Measurements from ENCODE around the gene PLK3. TPM values are rescaled to one million over a fixed set of nuclear protein-coding genes. Genes with fewer than 3 reads are reported as not detected.
"Not testable (repeated sequence)": the region's sequence is repeated elsewhere in the genome, so short reads cannot be mapped to it uniquely, and the experiment has no call there.

PLK3 gene
- total and polyA plus RNA-seq, 2 experiments from 2014 or later: 8.7 to 15.1 TPM

- Histone ChIP-seq H4K20me1 (replicated peaks; ENCODE audit: insufficient read depth) (no peaks in the 10 kb centered on the region), H3F3A (replicated peaks; ENCODE audit: low read depth) (no peaks in the 10 kb centered on the region), H2AFZ (no peak overlapping the region), H3K27ac (ENCODE audit: low read depth) (no peak overlapping the region), H3K4me2 (no peak overlapping the region), H3K36me3 (ENCODE audit: insufficient read depth) (no peaks in the 10 kb centered on the region), H3K4me3 (no peak overlapping the region), H3K4me1 (ENCODE audit: insufficient read depth) (no peaks in the 10 kb centered on the region; the same call in 1 of the 2 replicates), H3K27me3 (ENCODE audit: insufficient read depth) (no peaks in the 10 kb centered on the region), H3K79me2 (replicated peaks; ENCODE audit: insufficient read depth) (no peaks in the 10 kb centered on the region), H3K9me2 (ENCODE audit: insufficient read depth) (no peaks in the 10 kb centered on the region)
- Mint-ChIP-seq H3K27ac (no peak overlapping the region), H3K27me3 (ENCODE audit: insufficient read depth, low read depth, poor library complexity) (peaks cover 3% of the 10 kb centered on the region), H3K4me1 (peaks cover 12% of the 10 kb centered on the region; the same call in 2 of the 3 replicates), H3K9me3 (no peaks in the 10 kb centered on the region), H3K4me3 (no peak overlapping the region), H3K36me3 (ENCODE audit: low read depth) (no peaks in the 10 kb centered on the region)
- ATAC-seq (peak; percentile 84), DNase-seq (ENCODE audit: low spot score) (peak; percentile 95)
- no peak for TF ChIP-seq ETS1 (IDR thresholded peaks at IDR 0.05)
- TF ChIP-seq CTCF (conservative IDR thresholded peaks at IDR 0.05; ENCODE audit: low read depth in 2 of 2): peak; percentile 93 to 95
Observed at GRCh38 chr1:44835738-44836675, 35.8 kb downstream of the PLK3 start.

- H3K36me3 ChIP-seq (ENCODE audit: insufficient read depth); DNase-seq (ENCODE audit: low spot score); H3K4me3 Mint-ChIP-seq; H4K20me1 ChIP-seq (replicated peaks; ENCODE audit: insufficient read depth); H3K36me3 Mint-ChIP-seq (ENCODE audit: low read depth); H2AFZ ChIP-seq; H3K4me1 Mint-ChIP-seq; H3K9me3 Mint-ChIP-seq; H3F3A ChIP-seq (replicated peaks; ENCODE audit: low read depth); H3K27ac Mint-ChIP-seq; H3K4me1 ChIP-seq (ENCODE audit: insufficient read depth); H3K79me2 ChIP-seq (replicated peaks; ENCODE audit: insufficient read depth); H3K4me3 ChIP-seq; H3K4me2 ChIP-seq; H3K27ac ChIP-seq (ENCODE audit: low read depth); ATAC-seq; H3K9me2 ChIP-seq (ENCODE audit: insufficient read depth): not testable (repeated sequence)
- H3K27me3 Mint-ChIP-seq (ENCODE audit: insufficient read depth, low read depth, poor library complexity): peaks cover 14% of the 10 kb centered on the region
- H3K27me3 ChIP-seq (ENCODE audit: insufficient read depth): peaks cover 11% of the 10 kb centered on the region; the same call in 1 of the 2 replicates
Observed at GRCh38 chr1:44838294-44838693, 38.1 kb downstream of the PLK3 start.

GRCh38 chr1:44839576-44839975 is 39.4 kb downstream of the PLK3 start:
- Histone ChIP-seq H3K27ac (ENCODE audit: low read depth) (no peak overlapping the region), H4K20me1 (replicated peaks; ENCODE audit: insufficient read depth) (no peaks in the 10 kb centered on the region), H3K4me1 (ENCODE audit: insufficient read depth) (peaks cover 7% of the 10 kb centered on the region; the same call in 1 of the 2 replicates), H3K36me3 (ENCODE audit: insufficient read depth) (no peaks in the 10 kb centered on the region), H2AFZ (0 out of 2 replicates have a peak overlapping the region, but pooled peaks have one; percentile 2), H3K4me2 (no peak overlapping the region), H3K79me2 (replicated peaks; ENCODE audit: insufficient read depth) (no peaks in the 10 kb centered on the region), H3K27me3 (ENCODE audit: insufficient read depth) (peaks cover 11% of the 10 kb centered on the region; the same call in 1 of the 2 replicates), H3K4me3 (no peak overlapping the region), H3F3A (replicated peaks; ENCODE audit: low read depth) (0 out of 2 replicates have a peak, but pooled peaks cover 5% of the 10 kb centered on the region), H3K9me2 (ENCODE audit: insufficient read depth) (no peaks in the 10 kb centered on the region)
- Mint-ChIP-seq H3K4me3 (no peak overlapping the region), H3K9me3 (0 out of 3 replicates have a peak, but pooled peaks cover 4% of the 10 kb centered on the region), H3K36me3 (ENCODE audit: low read depth) (0 out of 3 replicates have a peak, but pooled peaks cover 3% of the 10 kb centered on the region), H3K4me1 (no peaks in the 10 kb centered on the region; the same call in 2 of the 3 replicates), H3K27ac (no peak overlapping the region), H3K27me3 (ENCODE audit: insufficient read depth, low read depth, poor library complexity) (peaks cover 18% of the 10 kb centered on the region)
- no peak for DNase-seq (ENCODE audit: low spot score)
- no peak for ATAC-seq
- TF ChIP-seq ETS1 (IDR thresholded peaks at IDR 0.05) (no peak), EZH2phosphoT487 (IDR thresholded peaks at IDR 0.05; ENCODE audit: unreplicated experiment) (no peak), EZH2 (IDR thresholded peaks at IDR 0.05; ENCODE audit: low read depth, unreplicated experiment) (no peak), ZNF331 (CRISPR knock-in tag; IDR thresholded peaks at IDR 0.05; ENCODE audit: low read depth) (no peak), CTCF (conservative IDR thresholded peaks at IDR 0.05; ENCODE audit: low read depth in 2 of 2) (no peak), NANOG (IDR thresholded peaks at IDR 0.05; ENCODE audit: borderline replicate concordance) (no peak), ZNF114 (CRISPR knock-in tag; IDR thresholded peaks at IDR 0.05) (no peak)

Measured in GM23338 (cell line).